ENCODE data around the gene PPIL1. TPM values are rescaled to one million over a fixed set of nuclear protein-coding genes. Genes with fewer than 3 reads are reported as not detected.

Gene PPIL1
- total RNA-seq, 1 experiment from 2014 or later, result 72.0 TPM

- Histone ChIP-seq H3K36me3 (ENCODE audit: insufficient read depth, low read length, poor library complexity, severe bottlenecking) (no peaks in the 10 kb centered on the region), H3K27ac (ENCODE audit: low read depth, low read length, poor library complexity, severe bottlenecking) (no peak overlapping the region), H3K9me3 (ENCODE audit: low read depth, low read length, poor library complexity, severe bottlenecking) (no peaks in the 10 kb centered on the region), H3K27me3 (replicated peaks; ENCODE audit: insufficient read depth, low read depth, low read length, poor library complexity) (no peaks in the 10 kb centered on the region), H3K4me1 (ENCODE audit: insufficient read depth, low read length, poor library complexity, severe bottlenecking) (no peaks in the 10 kb centered on the region), H3K4me3 (ENCODE audit: low read depth, low read length, poor library complexity, severe bottlenecking) (no peak overlapping the region)
- POLR2A ChIA-PET (ENCODE audit: low non-redundant PET), result no interaction called here
- TF ChIP-seq EZH2 (IDR thresholded peaks at IDR 0.05; ENCODE audit: borderline replicate concordance, low read depth, low read length, poor library complexity, severe bottlenecking) (no peak), CTCF (conservative IDR thresholded peaks at IDR 0.05; ENCODE audit: low read depth, low read length) (no peak)
- DNase-seq (ENCODE audit: low spot score), result no peak
- intact Hi-C loops (cut with micrococcal nuclease; ENCODE audit: unreplicated experiment), result no loop called here
- BruUV-seq (replicated peaks), result no TSS peak
- CTCF ChIA-PET, result no interaction called here
Observed at GRCh38 chr6:36907781-36908180, 33.2 kb upstream of the PPIL1 start.

GRCh38 chr6:36906539-36907325, 32.1 kb upstream of the PPIL1 start:
- TF ChIP-seq EZH2 (IDR thresholded peaks at IDR 0.05; ENCODE audit: borderline replicate concordance, low read depth, low read length, poor library complexity, severe bottlenecking) (no peak), CTCF (conservative IDR thresholded peaks at IDR 0.05; ENCODE audit: low read depth, low read length) (no peak)

DNA sequence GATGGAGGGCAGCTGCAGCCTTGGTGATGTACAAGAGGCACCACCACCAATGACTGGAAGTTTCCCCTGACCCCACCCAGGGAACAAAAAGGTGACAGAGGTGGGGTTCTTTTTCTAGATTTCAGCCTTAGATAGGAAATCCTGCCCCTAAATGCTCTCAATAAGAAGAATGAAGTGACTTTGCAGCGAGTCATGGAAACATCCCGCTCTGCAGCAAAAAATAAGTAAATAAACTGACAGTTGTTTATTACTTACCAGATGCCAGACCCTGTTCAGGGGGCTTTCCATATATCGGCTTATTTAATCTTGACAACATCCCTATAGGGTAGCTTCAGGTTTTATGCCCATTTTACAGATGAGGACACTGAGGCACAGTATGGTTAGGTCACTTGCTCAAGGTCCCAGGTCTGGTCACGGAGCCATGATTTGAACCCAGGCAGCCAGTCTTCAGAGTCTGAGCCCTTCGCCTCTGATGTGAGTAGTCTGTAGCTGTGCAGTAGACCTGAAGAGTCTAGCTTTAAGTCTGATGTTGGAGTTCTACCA, 30.3 kb upstream of the PPIL1 start:
- CTCF ChIA-PET, result no interaction called here
- no peak for DNase-seq (ENCODE audit: low spot score)
- BruUV-seq (replicated peaks), result no TSS peak
- no peak for TF ChIP-seq CTCF (conservative IDR thresholded peaks at IDR 0.05; ENCODE audit: low read depth, low read length)
- no peak for TF ChIP-seq EZH2 (IDR thresholded peaks at IDR 0.05; ENCODE audit: borderline replicate concordance, low read depth, low read length, poor library complexity, severe bottlenecking)
- intact Hi-C loops (cut with micrococcal nuclease; ENCODE audit: unreplicated experiment), result no loop called here
- Histone ChIP-seq H3K4me1 (ENCODE audit: insufficient read depth, low read length, poor library complexity, severe bottlenecking) (no peaks in the 10 kb centered on the region), H3K27me3 (replicated peaks; ENCODE audit: insufficient read depth, low read depth, low read length, poor library complexity) (no peaks in the 10 kb centered on the region), H3K36me3 (ENCODE audit: insufficient read depth, low read length, poor library complexity, severe bottlenecking) (no peaks in the 10 kb centered on the region), H3K4me3 (ENCODE audit: low read depth, low read length, poor library complexity, severe bottlenecking) (no peak overlapping the region), H3K9me3 (ENCODE audit: low read depth, low read length, poor library complexity, severe bottlenecking) (no peaks in the 10 kb centered on the region), H3K27ac (ENCODE audit: low read depth, low read length, poor library complexity, severe bottlenecking) (no peak overlapping the region)
- POLR2A ChIA-PET (ENCODE audit: low non-redundant PET), result no interaction called here

More at GRCh38 chr6:36906539-36907325, 32.1 kb upstream of the PPIL1 start:
- H3K4me1 ChIP-seq (ENCODE audit: insufficient read depth, low read length, poor library complexity, severe bottlenecking), result no peaks in the 10 kb centered on the region
- no peaks in the 10 kb centered on the region for H3K9me3 ChIP-seq (ENCODE audit: low read depth, low read length, poor library complexity, severe bottlenecking)
- intact Hi-C loops (cut with micrococcal nuclease; ENCODE audit: unreplicated experiment), result no loop called here
- BruUV-seq (replicated peaks), result no TSS peak
- CTCF ChIA-PET, result no interaction called here
- no peak for DNase-seq (ENCODE audit: low spot score)
- H3K27ac ChIP-seq (ENCODE audit: low read depth, low read length, poor library complexity, severe bottlenecking), result no peak overlapping the region
- POLR2A ChIA-PET (ENCODE audit: low non-redundant PET), result no interaction called here
- no peaks in the 10 kb centered on the region for H3K36me3 ChIP-seq (ENCODE audit: insufficient read depth, low read length, poor library complexity, severe bottlenecking)
- H3K27me3 ChIP-seq (replicated peaks; ENCODE audit: insufficient read depth, low read depth, low read length, poor library complexity), result no peaks in the 10 kb centered on the region
- H3K4me3 ChIP-seq (ENCODE audit: low read depth, low read length, poor library complexity, severe bottlenecking), result no peak overlapping the region
